ENCODE measurements around the gene EIF2AK3.

EIF2AK3 gene

GRCh38 chr2:88540346-88540745 lies 86.9 kb downstream of the EIF2AK3 start:
- DNase-seq (ENCODE audit: low read depth): no peak

- DNase-seq (ENCODE audit: low read depth): no peak
Observed at GRCh38 chr2:88538362-88538917, 88.8 kb downstream of the EIF2AK3 start.

GRCh38 chr2:88537640-88538039 lies 89.6 kb downstream of the EIF2AK3 start:
- no peak for DNase-seq (ENCODE audit: low read depth)

- DNase-seq (ENCODE audit: low read depth): no peak
Observed at GRCh38 chr2:88530081-88530480, 97.2 kb downstream of the EIF2AK3 start.

GRCh38 chr2:88521445-88522073 lies 105.7 kb downstream of the EIF2AK3 start:
- no peak for DNase-seq (ENCODE audit: low read depth)

GRCh38 chr2:88517759-88518201 lies 109.5 kb downstream of the EIF2AK3 start:
- DNase-seq (ENCODE audit: low read depth): no peak
